ENCODE results near the gene ACSS3. TPM values are rescaled to one million over a fixed set of nuclear protein-coding genes. Genes with fewer than 3 reads are reported as not detected.

Gene ACSS3
- total RNA-seq, 1 donor from 2014 or later: 35.9 TPM

GRCh38 chr12:81255947-81256346 lies 178.1 kb downstream of the ACSS3 start:
- Histone ChIP-seq H3K36me3 (peaks cover 21% of the 10 kb centered on the region), H3K9me3 (no peaks in the 10 kb centered on the region), H3K4me1 (no peaks in the 10 kb centered on the region), H3K27ac (no peak overlapping the region), H3K4me3 (no peak overlapping the region), H3K27me3 (no peaks in the 10 kb centered on the region)
- TF ChIP-seq CTCF (IDR thresholded peaks at IDR 0.05): no peak
- no peak for DNase-seq
- no peak for ATAC-seq
- intact Hi-C loops (cut with DNase I): no loop called here

- Histone ChIP-seq H3K4me3 (no peak overlapping the region), H3K27ac (no peak overlapping the region), H3K27me3 (no peaks in the 10 kb centered on the region), H3K9me3 (no peaks in the 10 kb centered on the region), H3K36me3 (peaks cover 15% of the 10 kb centered on the region), H3K4me1 (no peaks in the 10 kb centered on the region)
- TF ChIP-seq CTCF (IDR thresholded peaks at IDR 0.05): peak; percentile 28
- ATAC-seq (no peak), DNase-seq (no peak)
- intact Hi-C loops (cut with DNase I): no loop called here
Measured at GRCh38 chr12:81257947-81258551, 180.2 kb downstream of the ACSS3 start.

GRCh38 chr12:81259360-81259759 lies 181.5 kb downstream of the ACSS3 start:
- H3K27ac ChIP-seq: no peak overlapping the region
- intact Hi-C loops (cut with DNase I): no loop called here
- DNase-seq (no peak), ATAC-seq (no peak)
- H3K27me3 ChIP-seq: no peaks in the 10 kb centered on the region
- peaks cover 2% of the 10 kb centered on the region for H3K36me3 ChIP-seq
- no peaks in the 10 kb centered on the region for H3K4me1 ChIP-seq
- H3K9me3 ChIP-seq: no peaks in the 10 kb centered on the region
- H3K4me3 ChIP-seq: no peak overlapping the region
- no peak for TF ChIP-seq CTCF (IDR thresholded peaks at IDR 0.05)

- no peak overlapping the region for H3K4me3 ChIP-seq
- H3K4me1 ChIP-seq: no peaks in the 10 kb centered on the region
- no peak for TF ChIP-seq CTCF (IDR thresholded peaks at IDR 0.05)
- no peaks in the 10 kb centered on the region for H3K9me3 ChIP-seq
- no peaks in the 10 kb centered on the region for H3K27me3 ChIP-seq
- intact Hi-C loops (cut with DNase I): no loop called here
- no peaks in the 10 kb centered on the region for H3K36me3 ChIP-seq
- no peak for DNase-seq
- no peak for ATAC-seq
- no peak overlapping the region for H3K27ac ChIP-seq
Measured at GRCh38 chr12:81261508-81262207, 183.8 kb downstream of the ACSS3 start.

GRCh38 chr12:81263072-81263471 lies 185.2 kb downstream of the ACSS3 start:
- intact Hi-C loops (cut with DNase I): no loop called here
- ATAC-seq (no peak), DNase-seq (no peak)
- H3K9me3 ChIP-seq: no peaks in the 10 kb centered on the region
- H3K27me3 ChIP-seq: no peaks in the 10 kb centered on the region
- no peaks in the 10 kb centered on the region for H3K4me1 ChIP-seq
- no peak for TF ChIP-seq CTCF (IDR thresholded peaks at IDR 0.05)
- no peaks in the 10 kb centered on the region for H3K36me3 ChIP-seq
- H3K4me3 ChIP-seq: no peak overlapping the region
- no peak overlapping the region for H3K27ac ChIP-seq

All from upper lobe of right lung (tissue), 1 donor.